ENCODE results near the gene TSNAX. TPM values are rescaled to one million over a fixed set of nuclear protein-coding genes. Genes with fewer than 3 reads are reported as not detected.

TSNAX gene
- total RNA-seq, 1 experiment from 2014 or later: 47.1 TPM

GRCh38 chr1:231564373-231564772 is 35.9 kb downstream of the TSNAX start:
- BruUV-seq (replicated peaks): no TSS peak
- Histone ChIP-seq H3K9me3 (ENCODE audit: control insufficient read depth in 1 of 2, insufficient read depth in 1 of 2, low read depth in 1 of 2, low read length in 2 of 2) (no peaks in the 10 kb centered on the region), H3K27me3 (ENCODE audit: insufficient read depth, low read length) (no peaks in the 10 kb centered on the region), H4K20me1 (ENCODE audit: insufficient read depth) (no peaks in the 10 kb centered on the region), H3K9me2 (ENCODE audit: insufficient read depth) (no peaks in the 10 kb centered on the region), H3K36me3 (ENCODE audit: control insufficient read depth in 1 of 2, insufficient read depth in 2 of 2, low read length in 2 of 2) (peaks cover 5 to 6% of the 10 kb centered on the region in 2 experiments; a peak in 2 of 4 replicates), H3K4me2 (ENCODE audit: low read length) (no peak overlapping the region), H3K9ac (ENCODE audit: low read length) (no peak overlapping the region), H3K27ac (ENCODE audit: low read depth, low read length) (no peak overlapping the region), H3K4me3 (replicated peaks in 1 of 2; ENCODE audit: low read depth in 1 of 2, low read length in 2 of 2) (no peak overlapping the region), H3K79me2 (ENCODE audit: insufficient read depth, low read length) (peaks cover 7% of the 10 kb centered on the region; the same call in 1 of the 2 replicates), H2AFZ (ENCODE audit: low read depth, low read length, poor library complexity, severe bottlenecking) (no peak overlapping the region), H3K4me1 (ENCODE audit: control insufficient read depth in 1 of 2, insufficient read depth in 2 of 2, low read length in 2 of 2) (no peaks in the 10 kb centered on the region)
- ChIA-PET RAD21 (ENCODE audit: low non-redundant PET in 1 of 2, low total read pairs in 2 of 2, uncharacterized antibody in 2 of 2, unreplicated experiment in 2 of 2) (no interaction called here), POLR2A (no interaction called here), CTCF (no interaction called here)
- intact Hi-C loops (cut with micrococcal nuclease): no loop called here
- ATAC-seq (no peak), DNase-seq (ENCODE audit: low read depth, low spot score) (no peak)
- TF ChIP-seq, protein P1, sequence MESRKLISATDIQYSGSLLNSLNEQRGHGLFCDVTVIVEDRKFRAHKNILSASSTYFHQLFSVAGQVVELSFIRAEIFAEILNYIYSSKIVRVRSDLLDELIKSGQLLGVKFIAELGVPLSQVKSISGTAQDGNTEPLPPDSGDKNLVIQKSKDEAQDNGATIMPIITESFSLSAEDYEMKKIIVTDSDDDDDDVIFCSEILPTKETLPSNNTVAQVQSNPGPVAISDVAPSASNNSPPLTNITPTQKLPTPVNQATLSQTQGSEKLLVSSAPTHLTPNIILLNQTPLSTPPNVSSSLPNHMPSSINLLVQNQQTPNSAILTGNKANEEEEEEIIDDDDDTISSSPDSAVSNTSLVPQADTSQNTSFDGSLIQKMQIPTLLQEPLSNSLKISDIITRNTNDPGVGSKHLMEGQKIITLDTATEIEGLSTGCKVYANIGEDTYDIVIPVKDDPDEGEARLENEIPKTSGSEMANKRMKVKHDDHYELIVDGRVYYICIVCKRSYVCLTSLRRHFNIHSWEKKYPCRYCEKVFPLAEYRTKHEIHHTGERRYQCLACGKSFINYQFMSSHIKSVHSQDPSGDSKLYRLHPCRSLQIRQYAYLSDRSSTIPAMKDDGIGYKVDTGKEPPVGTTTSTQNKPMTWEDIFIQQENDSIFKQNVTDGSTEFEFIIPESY (IDR thresholded peaks at IDR 0.05; ENCODE audit: extremely low read depth, insufficient replicate concordance, low read length): no peak
- TF ChIP-seq MAX (IDR thresholded peaks at IDR 0.05): no peak
- no peak for TF ChIP-seq CTCF (IDR thresholded peaks at IDR 0.05 in 2 of 3, conservative IDR thresholded peaks at IDR 0.05 in 1 of 3; ENCODE audit: borderline replicate concordance in 1 of 3, insufficient read depth in 1 of 3, low read depth in 2 of 3, low read length in 2 of 3)
- TF ChIP-seq, protein P2, sequence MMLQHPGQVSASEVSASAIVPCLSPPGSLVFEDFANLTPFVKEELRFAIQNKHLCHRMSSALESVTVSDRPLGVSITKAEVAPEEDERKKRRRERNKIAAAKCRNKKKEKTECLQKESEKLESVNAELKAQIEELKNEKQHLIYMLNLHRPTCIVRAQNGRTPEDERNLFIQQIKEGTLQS (IDR thresholded peaks at IDR 0.05): no peak
- TF ChIP-seq JUND (IDR thresholded peaks at IDR 0.05): no peak
- no peak for TF ChIP-seq POLR2A (IDR thresholded peaks at IDR 0.05; ENCODE audit: borderline replicate concordance, extremely low read depth, insufficient read depth, insufficient read length)
- TF ChIP-seq SP1 (IDR thresholded peaks at IDR 0.05; ENCODE audit: low read depth): no peak
- TF ChIP-seq SIN3A (IDR thresholded peaks at IDR 0.05; ENCODE audit: low read depth): no peak
- no peak for TF ChIP-seq YY1 (IDR thresholded peaks at IDR 0.05; ENCODE audit: extremely low read depth, insufficient replicate concordance, low read depth, low read length)
- TF ChIP-seq EZH2 (IDR thresholded peaks at IDR 0.05): no peak
- TF ChIP-seq CBX3 (IDR thresholded peaks at IDR 0.05; ENCODE audit: low read depth): no peak
- TF ChIP-seq ZFX (IDR thresholded peaks at IDR 0.05): no peak
- TF ChIP-seq ZNF274 (IDR thresholded peaks at IDR 0.05; ENCODE audit: low read depth, low read length): no peak
- no peak for TF ChIP-seq FOSL1 (IDR thresholded peaks at IDR 0.05; ENCODE audit: low read depth)
